ENCODE results near the gene TIMELESS. TPM values are rescaled to one million over a fixed set of nuclear protein-coding genes. Genes with fewer than 3 reads are reported as not detected.
"Not testable (repeated sequence)": the region's sequence is repeated elsewhere in the genome, so short reads cannot be mapped to it uniquely, and the experiment has no call there.

TIMELESS gene
- total and polyA plus RNA-seq, 9 of the 15 experiments (the other 6 are each of a cell fraction or from before 2014, with no cell fraction given) = 11.9 to 59.2 (median 35.8) TPM

DNA sequence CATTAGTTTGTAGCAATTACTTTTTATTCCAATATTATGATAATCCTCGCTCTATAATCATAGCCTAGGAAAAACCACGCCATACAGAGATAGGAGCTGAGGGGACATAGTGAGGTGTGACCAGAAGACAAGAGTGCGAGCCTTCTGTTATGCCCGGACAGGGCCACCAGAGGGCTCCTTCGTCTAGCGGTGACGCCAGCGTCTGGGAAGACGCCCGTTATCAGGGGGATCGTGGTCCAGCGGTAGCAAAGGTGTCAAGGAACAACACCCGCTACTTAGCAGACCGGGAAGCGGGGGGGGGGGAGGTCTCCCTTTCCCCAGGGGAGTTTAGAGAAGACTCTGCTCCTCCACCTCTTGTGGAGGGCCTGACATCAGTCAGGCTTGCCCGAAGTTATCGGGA is 47.5 kb upstream of the TIMELESS start:
- CTCF ChIA-PET (ENCODE audit: low intra/inter-chr PET ratio); BruUV-seq (replicated peaks); H3K4me3 ChIP-seq; H3K27ac ChIP-seq (ENCODE audit: extremely low read depth, low read depth, low read length); H3K79me2 ChIP-seq (ENCODE audit: control insufficient read depth, insufficient read depth, low read length); in situ Hi-C loops (cut with MboI); H3K9me1 ChIP-seq (ENCODE audit: control insufficient read depth, insufficient read depth, low read length); H3K4me1 ChIP-seq (replicated peaks in 1 of 2; ENCODE audit: control insufficient read depth in 2 of 2, insufficient read depth in 2 of 2, low read length in 2 of 2); H3K9me3 ChIP-seq (replicated peaks; ENCODE audit: control insufficient read depth, insufficient read depth, low read depth, low read length); H3K27me3 ChIP-seq (ENCODE audit: control insufficient read depth in 2 of 2, insufficient read depth in 2 of 2, low read length in 2 of 2); H3K36me3 ChIP-seq (ENCODE audit: control insufficient read depth, insufficient read depth, low read length); H4K20me1 ChIP-seq (replicated peaks; ENCODE audit: control insufficient read depth, insufficient read depth, low read length); H3K9ac ChIP-seq (ENCODE audit: insufficient read depth in 1 of 2, low read depth in 2 of 2, low read length in 2 of 2); H3K4me2 ChIP-seq (ENCODE audit: insufficient read depth, low read length); intact Hi-C loops (cut with micrococcal nuclease); H2AFZ ChIP-seq (ENCODE audit: low read depth, low read length); TF ChIP-seq JUND (tag; IDR thresholded peaks at IDR 0.05; ENCODE audit: borderline replicate concordance, low read depth, low read length): not testable (repeated sequence)
- peak; percentile 39 to 70 (median 52) for DNase-seq (ENCODE audit: extremely low read depth in 1 of 4, low spot score in 3 of 4)
- FAIRE-seq = peak; percentile 56
- ATAC-seq = peak; percentile 42; the same call in 1 of the 3 replicates
- peak; percentile 26; the same call in 1 of the 2 replicates for TF ChIP-seq JUND (IDR thresholded peaks at IDR 0.05; ENCODE audit: borderline replicate concordance, low read depth, low read length)
- peak in 2 of 3 experiments; percentile 41 to 44; a peak in 4 of 6 replicates for TF ChIP-seq CTCF (IDR thresholded peaks at IDR 0.05 in 2 of 3, conservative IDR thresholded peaks at IDR 0.05 in 1 of 3; ENCODE audit: insufficient read depth in 2 of 3, low read depth in 1 of 3, low read length in 3 of 3)
- TF ChIP-seq CREM (IDR thresholded peaks at IDR 0.05; ENCODE audit: low read depth) = peak; percentile 70
- 0% methylated on average over 10 of the region's 17 CpGs for WGBS (ENCODE audit: insufficient coverage, low coverage, missing lambda C conversion rate)
- POLR2A ChIA-PET = interaction anchor here (0.7 kb wide), 1 partner anchor 115 kb away, joined by 4 read pairs; no protein-coding TSS in a partner anchor

- H3K79me2 ChIP-seq (ENCODE audit: control insufficient read depth, insufficient read depth, low read length); FAIRE-seq; H3K4me1 ChIP-seq (replicated peaks in 1 of 2; ENCODE audit: control insufficient read depth in 2 of 2, insufficient read depth in 2 of 2, low read length in 2 of 2); ATAC-seq; DNase-seq (ENCODE audit: extremely low read depth in 1 of 4, low spot score in 3 of 4); H2AFZ ChIP-seq (ENCODE audit: low read depth, low read length); H3K36me3 ChIP-seq (ENCODE audit: control insufficient read depth, insufficient read depth, low read length); CTCF ChIA-PET (ENCODE audit: low intra/inter-chr PET ratio); in situ Hi-C loops (cut with MboI); H3K9me1 ChIP-seq (ENCODE audit: control insufficient read depth, insufficient read depth, low read length); POLR2A ChIA-PET; H3K4me3 ChIP-seq; H3K4me2 ChIP-seq (ENCODE audit: insufficient read depth, low read length); BruUV-seq (replicated peaks); H3K9me3 ChIP-seq (replicated peaks; ENCODE audit: control insufficient read depth, insufficient read depth, low read depth, low read length); H4K20me1 ChIP-seq (replicated peaks; ENCODE audit: control insufficient read depth, insufficient read depth, low read length); intact Hi-C loops (cut with micrococcal nuclease); H3K9ac ChIP-seq (ENCODE audit: insufficient read depth in 1 of 2, low read depth in 2 of 2, low read length in 2 of 2); H3K27ac ChIP-seq (ENCODE audit: extremely low read depth, low read depth, low read length): not testable (repeated sequence)
- peaks cover 12 to 29% of the 10 kb centered on the region in 2 experiments for H3K27me3 ChIP-seq (ENCODE audit: control insufficient read depth in 2 of 2, insufficient read depth in 2 of 2, low read length in 2 of 2)
- WGBS (ENCODE audit: insufficient coverage, low coverage, missing lambda C conversion rate) = 72% methylated on average over 7 of the region's 27 CpGs
These were observed 45.3 kb upstream of the TIMELESS start for GRCh38 chr12:56494481-56494880.

DNA sequence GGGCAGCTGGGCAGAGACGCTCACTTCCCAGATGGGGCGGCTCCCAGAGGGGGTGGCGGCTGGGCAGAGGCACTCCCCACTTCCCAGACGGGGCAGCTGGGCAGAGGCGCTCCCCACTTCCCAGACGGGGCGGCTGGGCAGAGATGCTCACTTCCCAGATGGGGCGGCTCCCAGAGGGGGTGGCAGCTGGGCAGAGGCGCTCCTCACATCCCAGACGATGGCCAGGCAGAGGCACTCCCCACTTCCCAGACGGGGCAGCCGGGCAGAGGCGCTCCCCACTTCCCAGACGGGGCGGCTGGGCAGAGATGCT is 44.8 kb upstream of the TIMELESS start:
- 55% methylated on average over 9 of the region's 15 CpGs for WGBS (ENCODE audit: insufficient coverage, low coverage, missing lambda C conversion rate)
- DNase-seq (ENCODE audit: extremely low read depth in 1 of 4, low spot score in 3 of 4); H3K4me2 ChIP-seq (ENCODE audit: insufficient read depth, low read length); H3K9ac ChIP-seq (ENCODE audit: insufficient read depth in 1 of 2, low read depth in 2 of 2, low read length in 2 of 2); in situ Hi-C loops (cut with MboI); POLR2A ChIA-PET; H3K36me3 ChIP-seq (ENCODE audit: control insufficient read depth, insufficient read depth, low read length); H3K79me2 ChIP-seq (ENCODE audit: control insufficient read depth, insufficient read depth, low read length); CTCF ChIA-PET (ENCODE audit: low intra/inter-chr PET ratio); intact Hi-C loops (cut with micrococcal nuclease); H4K20me1 ChIP-seq (replicated peaks; ENCODE audit: control insufficient read depth, insufficient read depth, low read length); H2AFZ ChIP-seq (ENCODE audit: low read depth, low read length); H3K4me3 ChIP-seq; ATAC-seq; H3K27ac ChIP-seq (ENCODE audit: extremely low read depth, low read depth, low read length); H3K4me1 ChIP-seq (replicated peaks in 1 of 2; ENCODE audit: control insufficient read depth in 2 of 2, insufficient read depth in 2 of 2, low read length in 2 of 2); H3K9me1 ChIP-seq (ENCODE audit: control insufficient read depth, insufficient read depth, low read length); FAIRE-seq; H3K9me3 ChIP-seq (replicated peaks; ENCODE audit: control insufficient read depth, insufficient read depth, low read depth, low read length); BruUV-seq (replicated peaks): not testable (repeated sequence)
- H3K27me3 ChIP-seq (ENCODE audit: control insufficient read depth in 2 of 2, insufficient read depth in 2 of 2, low read length in 2 of 2) = peaks cover 13 to 29% of the 10 kb centered on the region in 2 experiments
